Body of pancreas (tissue), 4 donors: ENCODE results near the gene TRIM44. TPM values are rescaled to one million over a fixed set of nuclear protein-coding genes. Genes with fewer than 3 reads are reported as not detected.
A peak's percentile ranks its signal among the peaks of the same experiment; 100 is the strongest.

Experiments
- ATAC-seq: fragments of 150-250 bp; one replicate; pipeline ENCODE4 v1.9.1; 2016
- DNase-seq, 4 donors: peaks; one replicate each; pipeline ENCODE4 v3.0.0-alpha.2; 2019
- H3K27ac ChIP-seq, 4 donors: fragments of 200-600 bp; sonication (generic); 1 replicate in 3 of 4; 2 replicates in 1 of 4; pipeline versions ENCODE4 v1.5.1 to v1.6.1; 2016 to 2019; ENCODE audit warnings: mild to moderate bottlenecking in 1 of 4, mixed read lengths in 1 of 4, moderate library complexity in 1 of 4
- H3K27me3 ChIP-seq, 2 donors: fragments of 200-600 bp; sonication (generic); one replicate each; pipeline ENCODE4 v1.6.0; 2016; ENCODE audit warnings: mild to moderate bottlenecking in 1 of 2
- H3K36me3 ChIP-seq, 2 donors: fragments of 200-600 bp; sonication (generic); replicated peaks in 1 of 2; 2 replicates each; pipeline ENCODE4 v1.5.1; 2016; ENCODE audit warnings: low read depth in 2 of 2; ENCODE audit not compliant: insufficient read depth in 1 of 2
- H3K4me1 ChIP-seq: fragments of 200-600 bp; sonication (generic); one replicate; pipeline ENCODE4 v1.6.0; 2016
- H3K4me3 ChIP-seq, 2 donors: fragments of 200-600 bp; sonication (generic); 1 replicate in 1 of 2; 2 replicates in 1 of 2; pipeline ENCODE4 v1.5.1; 2016 to 2019
- H3K9me3 ChIP-seq, 3 donors: fragments of 200-600 bp; sonication (generic); 1 replicate in 2 of 3; 2 replicates in 1 of 3; pipeline ENCODE4 v1.5.1; 2016
- CTCF ChIP-seq, 7 experiments: fragments of 450-650 bp in 4 of 7; fragments of 200-600 bp in 3 of 7; sonication (generic) in 3 of 7; IDR thresholded peaks; one replicate each; pipeline ENCODE4 v1.5.1; 2016 to 2019; ENCODE audit warnings: antibody characterized with exemption in 7 of 7
- POLR2A ChIP-seq, 3 donors: fragments of 450-650 bp; IDR thresholded peaks; one replicate each; pipeline ENCODE4 v1.6.1; 2016; ENCODE audit warnings: antibody characterized with exemption in 3 of 3, mild to moderate bottlenecking in 2 of 3
- WGBS, 2 donors: methylation state at CpG; one replicate each; pipeline ENCODE4 v1.1.5; 2017; 5-methylcytosine and 5-hydroxymethylcytosine counted together
- intact Hi-C: fragments of 100-400 bp; cut with DNase I; formaldehyde crosslinking; loops from one replicate; pipeline ENCODE4 v1.15.1; 2023
- total RNA-seq, 2 donors: library from RNA; depleted of rRNA; stranded (reverse); fragments of >200 nt; gene quantifications; one replicate each; pipeline ENCODE4 v1.1.0, GENCODE V29; 2016

Gene TRIM44
- total RNA-seq, 2 donors from 2014 or later: 17.4 to 81.7 TPM

- Histone ChIP-seq H3K4me3 (no peak overlapping the region), H3K27ac (peak overlapping the region; percentile 65 to 84 (median 68)), H3K4me1 (peaks cover 59% of the 10 kb centered on the region), H3K36me3 (no peaks in the 10 kb centered on the region), H3K9me3 (no peaks in the 10 kb centered on the region), H3K27me3 (no peaks in the 10 kb centered on the region)
- no peak for TF ChIP-seq POLR2A (IDR thresholded peaks at IDR 0.05)
- no peak for TF ChIP-seq CTCF (IDR thresholded peaks at IDR 0.05)
- no peak for ATAC-seq
- intact Hi-C loops: no loop called here
- WGBS, 2 donors: 13 to 40% methylated on average over 2 of the region's 2 CpGs
- DNase-seq: no peak
Measured at GRCh38 chr11:35735411-35735810, 72.8 kb downstream of the TRIM44 start.

- peaks cover 64% of the 10 kb centered on the region for H3K4me1 ChIP-seq
- ATAC-seq: peak; percentile 92
- peak overlapping the region; percentile 55 to 84 (median 66) for H3K27ac ChIP-seq
- peak; percentile 51 to 87 (median 62) for DNase-seq
- H3K36me3 ChIP-seq: no peaks in the 10 kb centered on the region
- no peak overlapping the region for H3K4me3 ChIP-seq
- intact Hi-C loops: no loop called here
- TF ChIP-seq POLR2A (IDR thresholded peaks at IDR 0.05) (no peak), CTCF (IDR thresholded peaks at IDR 0.05) (no peak)
- H3K27me3 ChIP-seq: no peaks in the 10 kb centered on the region
- no peaks in the 10 kb centered on the region for H3K9me3 ChIP-seq
Measured at GRCh38 chr11:35735903-35736302, 73.3 kb downstream of the TRIM44 start.

GRCh38 chr11:35736952-35737351 is 74.4 kb downstream of the TRIM44 start:
- no peak for TF ChIP-seq CTCF (IDR thresholded peaks at IDR 0.05)
- TF ChIP-seq POLR2A (IDR thresholded peaks at IDR 0.05): no peak
- Histone ChIP-seq H3K36me3 (no peaks in the 10 kb centered on the region), H3K27ac (peak overlapping the region; percentile 55 to 84 (median 66)), H3K27me3 (no peaks in the 10 kb centered on the region), H3K4me3 (no peak overlapping the region), H3K4me1 (peaks cover 74% of the 10 kb centered on the region), H3K9me3 (no peaks in the 10 kb centered on the region)
- intact Hi-C loops: no loop called here
- 43 to 47% methylated on average over 2 of the region's 2 CpGs for WGBS, 2 donors
- ATAC-seq: no peak
- DNase-seq: no peak

- no peak for TF ChIP-seq POLR2A (IDR thresholded peaks at IDR 0.05)
- no peak for TF ChIP-seq CTCF (IDR thresholded peaks at IDR 0.05)
- no peaks in the 10 kb centered on the region for H3K36me3 ChIP-seq
- H3K4me1 ChIP-seq: peaks cover 63% of the 10 kb centered on the region
- WGBS, 2 donors: 55 to 60% methylated on average over 4 of the region's 4 CpGs
- H3K27ac ChIP-seq: peak overlapping the region in 2 of 4 donors; percentile 6 to 17
- H3K9me3 ChIP-seq: no peaks in the 10 kb centered on the region
- no peak overlapping the region for H3K4me3 ChIP-seq
- intact Hi-C loops: no loop called here
- ATAC-seq (peak; percentile 42), DNase-seq (peak in 1 of 4 donors; percentile 22)
- no peaks in the 10 kb centered on the region for H3K27me3 ChIP-seq
Measured at GRCh38 chr11:35740061-35740799, 77.7 kb downstream of the TRIM44 start.
